GM12874 (cell line): ENCODE measurements around the gene GRK1.

ENCODE experiments used
- TF ChIP-seq, protein P1 (sequence below): IDR thresholded peaks from 2 replicates; pipeline ENCODE4 v1.5.1; 2011; ENCODE audit warnings: low read depth, mild to moderate bottlenecking, control low read depth, low read length, moderate library complexity; ENCODE audit not compliant: insufficient read depth

Gene GRK1

DNA sequence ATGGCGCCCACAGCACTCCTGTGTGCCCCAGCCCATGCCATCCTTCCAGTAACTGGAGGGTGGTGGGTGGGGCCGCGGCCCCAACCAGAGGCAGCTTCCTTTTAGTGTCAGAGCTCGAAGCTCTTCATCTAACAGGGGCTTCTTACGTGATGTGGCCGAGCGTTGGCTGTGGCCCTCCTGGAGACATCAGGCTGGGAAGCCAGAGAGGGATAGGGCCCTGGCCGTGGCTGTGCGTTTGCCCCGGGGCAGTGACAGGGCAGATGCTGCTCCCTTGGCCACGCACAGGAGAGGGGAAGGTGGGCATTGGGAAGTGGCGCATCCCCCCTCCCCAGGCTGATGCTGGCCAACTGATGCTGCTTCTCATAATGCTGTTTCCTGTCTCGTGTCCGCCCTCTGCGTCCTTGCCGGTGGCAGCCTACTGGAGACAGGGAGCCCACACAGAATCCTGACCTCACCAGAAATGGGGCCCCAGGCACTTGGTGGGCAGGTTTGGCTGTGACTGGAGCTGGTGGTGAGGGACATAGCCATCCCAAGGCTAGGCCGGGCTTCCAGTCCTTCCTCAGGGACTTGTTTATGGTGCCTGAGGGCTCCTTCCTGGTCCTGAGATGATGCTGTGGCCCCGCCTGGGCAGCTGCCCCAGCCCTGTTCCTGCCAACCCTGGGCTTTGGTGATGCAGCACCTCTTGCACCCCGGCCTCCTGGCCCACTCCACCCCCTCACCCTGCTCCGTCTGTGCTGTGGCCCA, 43.4 kb upstream of the GRK1 start:
- TF ChIP-seq, protein P1, sequence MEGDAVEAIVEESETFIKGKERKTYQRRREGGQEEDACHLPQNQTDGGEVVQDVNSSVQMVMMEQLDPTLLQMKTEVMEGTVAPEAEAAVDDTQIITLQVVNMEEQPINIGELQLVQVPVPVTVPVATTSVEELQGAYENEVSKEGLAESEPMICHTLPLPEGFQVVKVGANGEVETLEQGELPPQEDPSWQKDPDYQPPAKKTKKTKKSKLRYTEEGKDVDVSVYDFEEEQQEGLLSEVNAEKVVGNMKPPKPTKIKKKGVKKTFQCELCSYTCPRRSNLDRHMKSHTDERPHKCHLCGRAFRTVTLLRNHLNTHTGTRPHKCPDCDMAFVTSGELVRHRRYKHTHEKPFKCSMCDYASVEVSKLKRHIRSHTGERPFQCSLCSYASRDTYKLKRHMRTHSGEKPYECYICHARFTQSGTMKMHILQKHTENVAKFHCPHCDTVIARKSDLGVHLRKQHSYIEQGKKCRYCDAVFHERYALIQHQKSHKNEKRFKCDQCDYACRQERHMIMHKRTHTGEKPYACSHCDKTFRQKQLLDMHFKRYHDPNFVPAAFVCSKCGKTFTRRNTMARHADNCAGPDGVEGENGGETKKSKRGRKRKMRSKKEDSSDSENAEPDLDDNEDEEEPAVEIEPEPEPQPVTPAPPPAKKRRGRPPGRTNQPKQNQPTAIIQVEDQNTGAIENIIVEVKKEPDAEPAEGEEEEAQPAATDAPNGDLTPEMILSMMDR: no peak

DNA sequence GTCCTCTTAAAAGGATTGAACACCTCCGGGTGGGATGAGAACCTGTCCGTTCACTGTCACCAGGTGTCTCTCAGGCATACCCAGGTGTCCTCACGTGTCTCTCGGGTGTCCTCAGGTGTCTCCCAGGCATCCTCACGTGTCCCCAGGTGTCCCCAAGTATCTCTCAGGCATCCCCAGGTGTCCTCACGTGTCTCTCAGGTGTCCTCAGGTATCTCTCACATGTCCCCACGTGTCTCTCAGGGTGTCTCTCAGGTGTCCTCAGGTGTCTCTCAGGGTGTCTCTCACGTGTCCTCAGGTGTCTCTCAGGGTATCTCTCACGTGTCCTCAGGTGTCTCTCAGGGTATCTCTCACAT, 42.8 kb upstream of the GRK1 start:
- TF ChIP-seq, protein P1: no peak

GRCh38 chr13:113625965-113626721, 40.9 kb upstream of the GRK1 start:
- TF ChIP-seq, protein P1: no peak

DNA sequence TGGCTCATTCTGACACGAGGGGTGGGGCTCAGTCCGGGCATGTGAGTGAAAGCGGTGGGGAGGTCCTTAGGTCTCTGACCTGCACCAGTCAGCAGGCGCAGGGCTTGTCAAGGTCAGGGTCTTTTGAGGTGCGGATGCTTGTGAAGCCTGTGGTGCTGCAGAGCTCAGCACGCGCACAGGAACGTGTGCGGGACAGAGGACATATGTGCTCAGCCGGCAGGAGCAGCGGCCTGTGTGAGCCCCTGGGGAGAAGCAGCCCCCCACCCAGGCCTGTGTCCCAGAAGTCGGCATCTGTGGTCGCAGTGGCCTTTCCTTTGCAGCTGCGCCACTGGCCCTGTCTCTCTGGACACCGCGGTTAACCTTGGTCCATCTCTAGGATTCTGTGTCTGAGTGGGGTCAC, 39.9 kb upstream of the GRK1 start:
- TF ChIP-seq, protein P1: no peak

DNA sequence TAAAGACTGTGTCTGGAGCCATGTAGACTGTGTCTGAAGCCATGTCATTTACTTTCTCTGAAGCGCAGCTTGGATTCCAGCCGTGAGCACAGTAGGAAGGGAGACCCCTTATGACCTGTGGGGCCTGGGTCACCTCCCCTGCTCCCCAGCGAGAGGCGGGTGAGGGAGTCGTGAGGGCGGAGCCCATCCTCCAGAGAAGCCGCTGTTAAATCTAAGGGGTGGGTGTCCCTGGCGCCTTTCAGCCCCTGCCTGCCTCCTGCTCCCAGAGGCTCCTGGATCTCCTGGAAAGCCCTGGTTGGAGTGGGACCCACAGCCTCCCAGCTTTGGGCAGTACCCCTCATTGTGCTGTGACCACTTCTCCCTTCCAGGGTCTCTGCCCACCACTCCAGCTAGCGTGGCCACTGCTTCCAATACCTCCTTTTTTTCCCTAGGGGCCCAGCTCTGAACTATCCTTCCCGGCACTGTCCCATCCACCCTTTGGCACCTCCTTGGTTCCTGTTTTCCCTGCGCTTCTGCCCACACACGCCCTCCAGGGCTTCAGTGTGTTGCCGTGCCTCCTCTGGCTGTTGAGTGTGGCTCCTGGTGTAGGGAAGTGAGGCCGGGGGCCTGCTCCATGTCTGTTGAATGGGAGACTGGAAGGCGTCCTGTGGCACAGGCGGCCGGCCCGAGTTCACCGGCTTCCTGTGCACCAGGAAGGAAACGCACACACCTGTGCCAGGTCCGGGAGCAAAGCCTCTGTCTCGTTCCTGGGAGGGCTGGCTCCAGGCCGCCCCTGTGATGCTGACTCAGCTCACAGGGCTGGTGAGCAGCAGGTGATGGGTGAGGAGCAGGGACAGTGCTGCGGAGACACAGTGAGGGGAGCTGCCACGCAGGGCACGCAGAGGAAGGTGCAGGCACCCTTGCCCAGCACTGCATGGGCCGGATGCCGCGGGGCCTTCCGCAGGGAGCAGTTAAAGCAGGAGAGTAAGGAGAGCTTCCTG, 38.4 kb upstream of the GRK1 start:
- TF ChIP-seq, protein P1: no peak

GRCh38 chr13:113629866-113630265, 37.2 kb upstream of the GRK1 start:
- TF ChIP-seq, protein P1: no peak

- TF ChIP-seq, protein P1: no peak
These were observed 36.7 kb upstream of the GRK1 start for GRCh38 chr13:113630296-113630695.
